NCI-H1436 (cell line): Measurements from ENCODE around the gene TSPAN9.

Experiments used
- DNase-seq: peaks from one replicate; lab custom pipeline; 2025; lab: John Stamatoyannopoulos, UW

Gene TSPAN9

GRCh38 chr12:3275171-3276041 is 198.2 kb downstream of the TSPAN9 start:
- peak; percentile 56 for DNase-seq

DNA sequence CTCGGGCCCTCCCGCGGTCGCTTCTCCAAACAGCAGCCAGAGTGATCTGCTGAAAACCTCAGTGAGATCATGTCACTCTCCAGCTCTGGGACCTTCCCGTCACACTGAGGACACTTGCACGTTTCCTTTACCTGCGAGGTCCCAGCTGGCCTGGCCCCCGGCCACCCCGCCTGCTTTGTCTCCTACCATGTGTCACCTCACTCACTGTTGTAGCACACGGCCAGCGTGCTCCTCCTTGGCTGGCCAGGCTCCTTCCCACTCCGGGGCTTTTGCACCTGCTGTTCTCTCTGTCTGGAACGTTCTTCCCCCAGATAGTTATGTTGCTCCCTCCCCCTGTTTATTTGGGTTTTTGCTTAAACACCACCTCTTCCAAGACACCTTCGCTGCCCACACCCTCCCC is 199.0 kb downstream of the TSPAN9 start:
- DNase-seq = no peak

DNA sequence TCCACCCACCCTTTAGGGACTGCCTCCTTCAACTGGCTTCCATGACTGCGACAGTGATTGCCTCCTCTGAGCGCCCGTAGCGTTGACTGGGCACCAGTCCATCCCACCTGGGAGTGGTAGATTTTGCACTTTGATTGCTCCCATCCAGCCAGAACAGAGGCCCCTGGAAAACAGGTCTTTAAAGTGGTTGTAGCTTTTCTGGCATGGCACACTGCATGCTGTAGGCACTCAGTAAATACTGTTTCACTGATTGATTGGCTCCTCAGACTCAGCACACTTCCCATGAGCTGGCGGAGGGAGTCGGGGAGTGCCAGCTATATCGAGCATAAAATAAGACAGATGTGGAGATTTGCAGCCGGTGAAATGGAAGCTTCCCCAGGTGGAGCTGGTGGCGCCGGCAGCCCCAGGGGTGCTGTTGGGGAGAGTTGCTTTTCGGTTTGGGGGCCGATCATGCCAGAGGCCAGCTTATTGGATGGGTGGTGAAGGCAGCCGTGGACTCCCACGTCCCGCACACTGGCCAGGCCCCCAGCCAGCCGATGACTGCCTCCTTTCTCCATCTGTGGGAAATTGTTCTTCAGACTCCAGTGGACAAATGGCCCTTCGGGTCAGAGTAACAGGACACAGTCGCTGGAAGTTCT is 200.2 kb downstream of the TSPAN9 start:
- no peak for DNase-seq

DNA sequence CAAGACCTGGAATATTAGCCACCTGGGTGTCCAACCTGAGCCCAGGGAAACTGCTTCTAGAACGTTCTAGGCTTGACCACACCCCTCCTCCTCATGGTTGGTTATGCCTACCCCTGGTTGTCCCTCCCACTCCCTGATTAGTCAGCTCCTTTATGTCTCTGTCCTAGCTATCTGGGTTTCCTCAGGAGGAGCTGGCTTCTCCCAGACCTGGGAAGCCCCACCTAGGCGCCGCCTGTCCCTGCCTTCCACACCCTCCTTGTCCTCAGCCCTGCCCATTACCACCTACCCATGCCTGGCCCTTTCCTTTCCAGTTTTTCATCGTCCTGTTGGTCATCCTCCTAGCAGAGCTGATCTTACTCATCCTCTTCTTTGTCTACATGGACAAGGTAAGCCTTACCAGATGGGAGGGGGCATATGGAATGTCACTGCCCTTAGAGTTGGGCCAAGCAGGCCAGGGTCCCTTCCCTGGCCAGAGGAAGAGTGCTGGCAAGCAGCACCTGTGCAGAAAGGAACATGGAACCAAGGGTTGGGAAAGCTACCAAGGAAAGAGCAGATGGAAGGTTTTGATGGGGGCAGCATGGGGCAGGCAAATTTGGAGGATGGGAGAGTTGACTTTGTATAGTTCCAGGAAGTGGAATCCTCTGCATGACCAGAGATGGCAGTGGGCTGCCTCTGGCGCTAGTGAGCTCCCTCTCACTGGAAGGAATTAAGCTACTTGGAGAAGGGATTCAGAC is 201.7 kb downstream of the TSPAN9 start:
- no peak for DNase-seq

DNA sequence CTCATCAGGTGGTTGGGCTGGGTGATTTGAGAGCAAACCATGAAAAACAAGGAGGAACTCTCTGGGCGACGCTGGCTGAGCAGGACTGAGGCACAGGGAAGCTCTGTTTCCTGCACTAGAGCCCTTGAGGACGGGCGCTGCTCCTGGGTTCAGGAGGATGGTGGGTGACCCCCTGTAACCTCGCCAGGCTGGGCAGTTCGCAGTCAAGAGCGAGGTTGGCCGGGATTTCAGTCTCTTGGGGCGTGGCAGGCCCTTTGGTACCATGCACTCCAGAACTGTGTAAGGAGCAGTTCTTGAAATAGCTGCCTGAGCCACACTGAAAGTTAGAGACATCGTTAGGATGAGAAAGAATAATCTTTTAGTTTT is 202.2 kb downstream of the TSPAN9 start:
- DNase-seq = no peak

DNA sequence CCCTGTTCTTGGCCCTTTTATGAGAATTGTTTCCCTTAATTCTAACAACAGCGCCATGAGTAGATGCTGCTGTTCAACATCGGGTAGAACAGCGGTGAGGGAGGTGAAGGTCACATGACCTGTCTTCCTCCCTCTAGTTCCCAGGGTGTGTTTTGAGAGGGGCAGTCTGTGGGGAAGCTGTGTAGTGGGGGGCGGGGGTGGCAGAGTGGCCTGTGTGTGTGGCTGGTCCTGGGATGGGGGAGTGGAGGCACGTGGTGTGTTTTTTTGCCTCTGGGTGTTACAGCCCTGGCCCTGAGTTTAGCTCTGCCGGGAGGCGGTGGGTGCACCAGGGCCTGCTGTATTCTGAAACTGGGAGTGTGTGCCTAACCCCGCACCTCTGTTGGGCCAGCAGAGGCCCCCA is 202.7 kb downstream of the TSPAN9 start:
- DNase-seq = no peak

DNA sequence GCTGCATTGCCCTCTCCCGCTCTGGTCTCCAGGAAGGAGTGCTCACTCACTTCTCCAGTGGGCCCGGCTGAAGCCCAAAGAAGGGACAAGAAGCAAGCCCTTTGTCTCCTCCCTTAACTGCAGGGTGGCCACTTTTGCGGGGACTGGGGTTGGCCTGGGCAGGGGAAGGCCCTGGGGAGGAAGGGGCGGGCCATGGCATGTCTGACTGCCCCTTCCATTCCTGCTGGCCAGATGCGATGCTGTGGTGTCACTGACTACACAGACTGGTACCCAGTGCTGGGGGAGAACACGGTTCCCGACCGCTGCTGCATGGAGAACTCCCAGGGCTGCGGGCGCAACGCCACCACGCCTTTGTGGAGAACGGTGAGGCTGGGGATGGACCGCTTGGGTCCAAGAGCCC is 203.8 kb downstream of the TSPAN9 start:
- DNase-seq = no peak

- DNase-seq = no peak
Measured at GRCh38 chr12:3281588-3282383, 204.6 kb downstream of the TSPAN9 start.

DNA sequence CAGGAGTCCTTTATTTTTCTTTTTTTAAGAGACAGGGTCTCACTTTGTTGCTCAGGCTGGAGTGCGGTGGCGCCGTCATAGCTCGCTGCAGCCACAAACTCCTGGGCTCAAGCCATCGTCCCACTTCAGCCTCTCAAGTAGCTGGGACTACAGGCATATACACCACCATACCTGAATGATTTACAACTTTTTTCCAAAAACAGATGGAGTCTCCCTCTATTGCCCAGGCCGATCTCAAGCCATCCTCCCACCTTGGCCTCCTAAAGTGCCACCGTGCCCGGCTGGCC is 205.1 kb downstream of the TSPAN9 start:
- no peak for DNase-seq

GRCh38 chr12:3283137-3283680 is 206.0 kb downstream of the TSPAN9 start:
- DNase-seq = no peak

DNA sequence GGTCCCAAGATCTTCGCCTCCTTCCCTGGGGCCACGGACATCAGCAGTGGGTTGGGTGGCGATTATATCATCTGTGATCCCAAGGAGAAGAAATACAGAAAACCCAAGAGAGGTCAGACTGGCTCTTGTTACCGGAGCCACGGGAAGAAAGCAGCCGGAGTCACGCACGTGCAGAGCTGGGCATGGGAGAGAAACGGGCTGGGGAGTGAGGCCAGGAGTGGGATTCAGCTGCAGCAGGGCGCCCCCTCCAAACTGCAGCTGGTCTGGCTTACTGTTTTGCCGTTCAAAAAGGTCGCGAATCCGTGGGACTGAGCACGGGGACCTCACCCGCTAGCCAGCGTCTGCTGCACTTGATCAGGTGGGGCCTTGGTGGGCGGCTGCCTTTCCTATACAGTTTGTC is 207.2 kb downstream of the TSPAN9 start:
- DNase-seq = no peak

DNA sequence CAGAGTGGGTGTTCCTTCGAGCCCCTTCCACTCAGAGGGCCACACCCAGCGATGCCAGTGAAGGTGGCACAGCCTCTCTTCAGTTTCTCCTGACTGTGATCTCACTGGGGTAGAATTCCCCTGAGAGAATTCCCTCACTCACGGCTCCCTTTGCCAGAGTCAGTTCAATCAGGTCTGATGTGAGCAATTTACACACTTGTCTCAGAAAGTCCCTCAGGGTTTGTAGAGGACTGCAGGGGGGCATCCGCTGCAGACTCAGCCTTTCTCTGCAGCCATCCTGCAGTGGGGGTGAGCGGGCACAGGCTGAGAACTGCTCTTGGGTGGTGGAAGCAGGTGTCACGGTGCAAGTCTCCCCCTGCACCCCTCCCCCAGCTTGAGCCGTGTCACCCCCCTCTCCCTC is 208.4 kb downstream of the TSPAN9 start:
- DNase-seq = peak; percentile 35

GRCh38 chr12:3288690-3289089 is 211.5 kb downstream of the TSPAN9 start:
- DNase-seq = no peak

DNA sequence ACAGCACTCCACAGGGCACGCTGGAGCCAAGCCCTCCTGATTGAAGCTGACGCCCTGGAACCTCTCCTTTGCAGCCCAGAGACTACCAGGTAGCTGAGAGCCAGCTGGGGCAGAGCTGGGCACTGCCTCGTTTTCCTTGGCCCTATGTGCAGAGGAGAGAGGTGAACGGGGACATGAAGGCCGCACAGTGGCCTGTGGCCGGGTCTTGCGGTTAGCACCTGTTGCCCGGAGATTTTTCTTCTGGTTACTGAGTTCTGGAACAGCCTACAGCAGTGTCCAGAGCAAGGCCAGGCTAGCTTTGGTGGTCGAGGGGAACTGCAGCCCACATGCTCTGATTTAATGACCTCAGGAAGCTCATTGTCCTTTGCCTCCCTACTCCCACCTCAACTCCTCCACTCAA is 212.5 kb downstream of the TSPAN9 start:
- DNase-seq = no peak

DNA sequence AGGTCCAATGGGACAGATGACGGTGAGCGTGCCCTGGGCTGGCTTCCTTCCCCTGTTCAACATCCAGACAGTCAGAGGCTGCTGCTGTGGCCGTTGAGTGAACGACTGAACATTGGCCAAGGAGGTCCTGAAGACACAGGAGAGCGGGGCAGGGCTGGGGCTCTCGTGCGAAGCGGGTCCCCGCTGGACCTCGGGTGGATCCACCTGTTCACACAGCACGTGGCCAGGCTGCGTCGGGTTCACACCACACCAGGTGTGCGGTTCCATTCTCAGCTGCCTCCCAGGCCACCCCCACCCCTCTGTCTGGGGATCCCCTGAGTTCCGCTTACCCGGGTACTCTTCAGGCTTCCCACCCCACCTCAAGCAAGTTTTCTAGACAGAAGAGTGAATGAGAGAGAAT is 214.8 kb downstream of the TSPAN9 start:
- DNase-seq = no peak

- no peak for DNase-seq
Measured at GRCh38 chr12:3292677-3293412, 215.7 kb downstream of the TSPAN9 start.

DNA sequence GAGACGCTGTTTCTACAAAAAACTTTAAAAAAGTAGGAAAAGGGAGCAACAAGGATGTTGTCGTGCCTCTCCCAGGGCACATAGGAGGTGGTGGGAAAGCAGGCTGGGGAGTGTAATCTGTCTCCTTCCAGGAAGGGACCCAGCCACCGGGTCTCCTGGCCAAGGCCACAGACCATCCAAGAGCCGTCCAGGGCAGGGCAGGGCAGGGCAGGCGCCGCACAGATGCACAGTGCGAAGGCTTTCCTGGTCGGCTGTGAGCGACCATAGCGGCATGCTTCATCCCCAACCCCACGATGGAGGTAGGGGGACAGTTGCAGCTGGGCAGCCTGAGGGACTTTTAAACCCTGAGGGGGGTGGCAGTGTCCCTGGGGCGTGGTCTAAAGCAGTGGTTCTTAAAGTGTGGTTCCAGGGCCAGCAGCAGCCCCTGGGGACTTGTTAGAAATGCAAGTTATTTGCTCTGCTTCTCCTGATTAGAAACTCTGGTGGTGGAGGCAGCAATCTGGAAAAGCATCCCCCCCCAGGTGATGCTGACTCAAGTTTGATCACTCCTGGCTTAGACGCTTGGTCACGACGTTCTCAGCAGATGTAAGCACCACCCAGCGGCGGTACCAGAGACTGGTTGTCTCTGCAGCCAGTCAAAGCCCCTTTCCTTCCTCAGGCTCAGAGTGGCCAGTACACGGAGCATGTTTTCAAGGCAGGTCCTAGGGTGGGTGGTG is 216.4 kb downstream of the TSPAN9 start:
- no peak for DNase-seq

DNA sequence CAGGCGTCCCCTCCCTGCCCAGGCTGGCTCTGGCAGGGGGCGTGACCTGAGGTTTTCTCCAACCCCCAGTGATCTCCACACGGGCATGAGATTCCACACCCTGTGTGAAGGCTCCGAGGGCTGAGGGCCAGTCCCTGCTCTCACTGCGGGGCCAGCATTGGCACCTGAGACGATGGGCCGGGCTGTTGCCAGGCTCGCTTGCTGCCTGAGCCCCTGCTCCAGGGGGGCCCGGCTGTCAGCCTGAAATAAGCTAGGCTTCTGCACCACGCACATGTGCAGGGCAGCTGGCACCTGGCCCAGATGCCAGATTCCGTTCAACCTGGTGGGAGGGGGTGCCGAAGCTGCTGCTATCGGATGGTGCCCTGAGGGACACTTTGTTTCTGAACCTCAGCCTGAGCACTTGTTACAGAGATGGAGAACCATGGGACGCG is 217.3 kb downstream of the TSPAN9 start:
- DNase-seq = no peak

- no peak for DNase-seq
Measured at GRCh38 chr12:3295225-3295624, 218.0 kb downstream of the TSPAN9 start.

GRCh38 chr12:3295646-3296408 is 218.6 kb downstream of the TSPAN9 start:
- no peak for DNase-seq
